ENCODE measurements around the gene HSPA1L.
A peak's percentile ranks its signal among the peaks of the same experiment; 100 is the strongest.

Gene HSPA1L

DNA sequence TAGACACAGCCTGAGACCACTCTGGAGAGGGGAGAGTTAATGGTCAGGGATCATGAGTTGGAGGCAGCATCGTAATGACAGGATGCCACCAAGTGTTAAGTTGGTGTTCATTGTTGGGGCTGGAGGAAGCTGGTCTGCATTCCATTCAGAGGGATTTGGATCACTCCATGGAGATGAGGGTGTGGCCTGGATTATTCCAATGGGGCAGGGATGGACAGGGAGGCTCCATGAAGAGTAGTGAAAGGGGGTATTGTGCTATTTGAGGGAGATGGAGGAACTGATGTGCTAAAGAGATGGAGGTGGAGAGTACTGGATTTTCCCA, 51.5 kb downstream of the HSPA1L start:
- TF ChIP-seq, protein P1, sequence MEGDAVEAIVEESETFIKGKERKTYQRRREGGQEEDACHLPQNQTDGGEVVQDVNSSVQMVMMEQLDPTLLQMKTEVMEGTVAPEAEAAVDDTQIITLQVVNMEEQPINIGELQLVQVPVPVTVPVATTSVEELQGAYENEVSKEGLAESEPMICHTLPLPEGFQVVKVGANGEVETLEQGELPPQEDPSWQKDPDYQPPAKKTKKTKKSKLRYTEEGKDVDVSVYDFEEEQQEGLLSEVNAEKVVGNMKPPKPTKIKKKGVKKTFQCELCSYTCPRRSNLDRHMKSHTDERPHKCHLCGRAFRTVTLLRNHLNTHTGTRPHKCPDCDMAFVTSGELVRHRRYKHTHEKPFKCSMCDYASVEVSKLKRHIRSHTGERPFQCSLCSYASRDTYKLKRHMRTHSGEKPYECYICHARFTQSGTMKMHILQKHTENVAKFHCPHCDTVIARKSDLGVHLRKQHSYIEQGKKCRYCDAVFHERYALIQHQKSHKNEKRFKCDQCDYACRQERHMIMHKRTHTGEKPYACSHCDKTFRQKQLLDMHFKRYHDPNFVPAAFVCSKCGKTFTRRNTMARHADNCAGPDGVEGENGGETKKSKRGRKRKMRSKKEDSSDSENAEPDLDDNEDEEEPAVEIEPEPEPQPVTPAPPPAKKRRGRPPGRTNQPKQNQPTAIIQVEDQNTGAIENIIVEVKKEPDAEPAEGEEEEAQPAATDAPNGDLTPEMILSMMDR (IDR thresholded peaks at IDR 0.05; ENCODE audit: unreplicated experiment in 3 of 3): no peak
- no peaks in the 10 kb centered on the region for H3K9me3 Mint-ChIP-seq
- H3K27ac Mint-ChIP-seq: peak overlapping the region; percentile 76 to 90 (median 87)
- H3K27me3 Mint-ChIP-seq (ENCODE audit: low read depth): no peaks in the 10 kb centered on the region
- peak overlapping the region in 2 of 3 experiments; percentile 22 to 32 for H3K4me3 Mint-ChIP-seq
- peaks cover 21% of the 10 kb centered on the region for H3K36me3 Mint-ChIP-seq (ENCODE audit: low read depth)
- peaks cover 15% of the 10 kb centered on the region for H3K4me1 Mint-ChIP-seq

DNA sequence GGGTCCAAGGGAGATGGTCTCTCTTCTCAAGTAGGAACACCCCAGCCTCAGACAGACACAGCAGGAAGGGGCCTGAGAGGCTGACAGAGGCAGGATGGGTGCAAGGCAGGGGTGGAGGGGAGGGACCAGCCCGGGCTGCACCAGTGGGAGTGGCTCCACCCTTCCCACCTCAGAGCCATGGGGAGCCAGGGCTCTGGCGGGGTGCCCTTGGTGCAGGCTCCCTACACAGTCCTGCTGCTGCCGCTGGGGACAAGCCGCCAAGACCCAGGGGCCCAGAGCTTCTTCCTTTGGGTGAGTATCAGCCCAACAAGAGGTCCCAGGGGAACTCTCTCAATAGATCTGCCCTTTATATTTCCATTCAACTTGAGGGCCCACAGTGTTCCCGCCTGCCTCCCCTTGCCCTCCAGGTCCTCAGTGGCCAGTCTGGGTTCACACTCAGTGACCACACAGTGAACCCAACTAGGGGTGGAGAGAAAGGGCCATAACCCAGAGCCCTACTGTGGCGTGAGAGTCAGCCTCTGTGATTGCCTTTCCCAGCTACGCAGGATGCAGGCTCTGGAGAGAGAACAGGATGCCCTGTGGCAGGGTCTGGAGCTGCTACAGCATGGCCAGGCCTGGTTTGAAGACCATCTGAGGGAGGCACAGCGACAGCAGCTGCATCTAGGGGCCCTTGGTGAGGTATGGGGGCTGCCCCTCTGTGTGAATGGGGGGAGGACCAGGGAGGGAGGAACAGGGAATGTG, 52.0 kb downstream of the HSPA1L start:
- peaks cover 21% of the 10 kb centered on the region for H3K36me3 Mint-ChIP-seq (ENCODE audit: low read depth)
- peak overlapping the region; percentile 76 to 90 (median 87) for H3K27ac Mint-ChIP-seq
- peaks cover 15% of the 10 kb centered on the region for H3K4me1 Mint-ChIP-seq
- no peaks in the 10 kb centered on the region for H3K9me3 Mint-ChIP-seq
- TF ChIP-seq, protein P1 (IDR thresholded peaks at IDR 0.05; ENCODE audit: unreplicated experiment in 3 of 3): no peak
- H3K27me3 Mint-ChIP-seq (ENCODE audit: low read depth): no peaks in the 10 kb centered on the region
- H3K4me3 Mint-ChIP-seq: peak overlapping the region in 2 of 3 experiments; percentile 22 to 32

DNA sequence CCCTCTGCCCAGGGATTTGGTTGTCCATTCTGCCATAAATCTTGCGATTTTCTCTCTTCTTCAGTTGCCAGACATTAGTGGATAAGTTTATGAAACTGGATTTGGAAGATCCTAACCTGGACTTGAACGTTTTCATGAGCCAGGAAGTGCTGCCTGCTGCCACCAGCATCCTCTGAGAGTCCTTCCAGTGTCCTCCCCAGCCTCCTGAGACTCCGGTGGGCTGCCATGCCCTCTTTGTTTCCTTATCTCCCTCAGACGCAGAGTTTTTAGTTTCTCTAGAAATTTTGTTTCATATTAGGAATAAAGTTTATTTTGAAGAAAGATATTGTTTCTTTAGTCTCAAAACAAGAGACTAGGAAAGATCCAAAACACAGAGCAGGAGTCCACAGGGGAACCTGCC, 52.7 kb downstream of the HSPA1L start, which contains the start of gene SAPCD1:
Gene SAPCD1 (plus strand): TSS at position 301 of the 400 bp plus-strand sequence. CDS start 399 bp downstream, outside the sequence.
- Mint-ChIP-seq H3K27ac (peak within 1 kb of the TSS; percentile 76 to 90 (median 87)), H3K4me3 (peak within 1 kb of the TSS in 2 of 3 experiments; percentile 22 to 32), H3K4me1 (peaks cover 15% of the 10 kb centered on the region), H3K9me3 (no peaks in the 10 kb centered on the region), H3K36me3 (ENCODE audit: low read depth) (peaks cover 21% of the 10 kb centered on the region), H3K27me3 (ENCODE audit: low read depth) (no peaks in the 10 kb centered on the region)
- TF ChIP-seq, protein P1 (IDR thresholded peaks at IDR 0.05; ENCODE audit: unreplicated experiment in 3 of 3): no peak

DNA sequence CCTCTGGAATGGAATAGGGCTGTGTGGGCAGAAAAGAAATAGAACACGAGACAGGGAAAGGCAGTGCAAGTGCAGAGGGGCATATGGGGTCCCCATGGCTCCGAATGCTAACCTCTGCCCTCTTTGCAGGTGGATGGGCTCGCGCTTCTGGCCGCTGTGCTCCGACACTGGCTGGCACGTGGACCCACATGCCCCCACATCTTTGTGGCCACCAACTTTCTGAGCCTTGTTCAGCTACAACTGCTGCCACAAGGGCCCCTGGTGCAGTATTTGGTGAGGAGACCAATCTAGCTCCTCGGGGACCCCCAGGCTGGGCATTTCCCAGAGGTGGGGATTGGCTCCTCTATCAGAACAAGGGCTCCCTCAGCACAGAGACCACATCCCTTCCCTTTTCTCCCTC, 53.7 kb downstream of the HSPA1L start:
- Mint-ChIP-seq H3K4me1 (peaks cover 15% of the 10 kb centered on the region), H3K4me3 (no peak overlapping the region), H3K9me3 (no peaks in the 10 kb centered on the region), H3K27me3 (ENCODE audit: low read depth) (no peaks in the 10 kb centered on the region), H3K36me3 (ENCODE audit: low read depth) (peaks cover 21% of the 10 kb centered on the region), H3K27ac (no peak overlapping the region)
- TF ChIP-seq, protein P1 (IDR thresholded peaks at IDR 0.05; ENCODE audit: unreplicated experiment in 3 of 3): no peak

DNA sequence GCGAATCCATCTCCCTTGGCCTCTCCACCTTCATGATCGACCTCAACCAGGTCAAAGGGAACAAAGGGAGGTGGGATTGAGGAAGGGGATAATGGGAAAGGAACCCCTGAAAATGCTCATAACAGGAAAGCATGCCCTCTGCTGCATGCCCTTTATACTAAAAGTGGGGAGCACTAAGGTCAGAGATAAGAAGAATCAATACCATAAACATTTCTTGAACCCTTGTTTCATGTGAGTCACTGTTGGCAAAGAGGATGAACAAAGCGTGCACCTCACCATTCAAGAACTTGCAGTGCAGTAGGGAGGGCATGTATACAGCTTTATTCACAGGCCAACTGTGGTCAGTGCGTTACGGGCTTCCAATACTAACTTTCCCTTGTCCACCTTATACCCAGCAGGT, 54.3 kb downstream of the HSPA1L start:
- H3K9me3 Mint-ChIP-seq: no peaks in the 10 kb centered on the region
- no peaks in the 10 kb centered on the region for H3K27me3 Mint-ChIP-seq (ENCODE audit: low read depth)
- TF ChIP-seq, protein P1 (IDR thresholded peaks at IDR 0.05; ENCODE audit: unreplicated experiment in 3 of 3): no peak
- no peak overlapping the region for H3K4me3 Mint-ChIP-seq
- peaks cover 15% of the 10 kb centered on the region for H3K4me1 Mint-ChIP-seq
- peaks cover 21% of the 10 kb centered on the region for H3K36me3 Mint-ChIP-seq (ENCODE audit: low read depth)
- H3K27ac Mint-ChIP-seq: no peak overlapping the region

All from nephron (organoid).